Thymus (tissue), 11 donors: ENCODE results near the gene GPR62. TPM values are rescaled to one million over a fixed set of nuclear protein-coding genes. Genes with fewer than 3 reads are reported as not detected.

ENCODE experiments used
- DNase-seq, 9 donors: peaks; one replicate each; pipeline ENCODE4 v3.0.0-alpha.2; 2013; ENCODE audit warnings: low spot score in 9 of 9, low read depth in 6 of 9, missing footprints in 1 of 9
- H3K27ac ChIP-seq, 2 donors: one replicate each; pipeline ENCODE4 v1.5.1; 2013; ENCODE audit warnings: control low read depth in 1 of 2, low read depth in 1 of 2, low read length in 1 of 2, mild to moderate bottlenecking in 1 of 2, moderate library complexity in 1 of 2
- H3K27me3 ChIP-seq, 2 donors: one replicate each; pipeline ENCODE4 v1.5.1; 2013; ENCODE audit warnings: low read length in 1 of 2; ENCODE audit not compliant: control insufficient read depth in 2 of 2, insufficient read depth in 1 of 2
- H3K36me3 ChIP-seq, 2 donors: one replicate each; pipeline ENCODE4 v1.5.1; 2013; ENCODE audit warnings: low read length in 1 of 2, mild to moderate bottlenecking in 1 of 2, moderate library complexity in 1 of 2; ENCODE audit not compliant: control insufficient read depth in 2 of 2, insufficient read depth in 2 of 2
- H3K4me1 ChIP-seq, 2 donors: one replicate each; pipeline ENCODE4 v1.5.1; 2013; ENCODE audit warnings: low read length in 2 of 2; ENCODE audit not compliant: control insufficient read depth in 2 of 2, insufficient read depth in 2 of 2
- H3K4me3 ChIP-seq, 2 donors: one replicate each; pipeline ENCODE4 v1.5.1; 2013; ENCODE audit warnings: low read length in 2 of 2, control low read depth in 1 of 2, mild to moderate bottlenecking in 1 of 2
- H3K9me3 ChIP-seq, 2 donors: one replicate each; pipeline ENCODE4 v1.5.1; 2013; ENCODE audit warnings: low read length in 1 of 2, mild to moderate bottlenecking in 1 of 2; ENCODE audit not compliant: control insufficient read depth in 2 of 2, insufficient read depth in 1 of 2
- WGBS: extraction: QIAGEN DNeasy Blood & Tissue Kit; methylation state at CpG from one replicate; pipeline ENCODE4 v1.1.7; 2013; 5-methylcytosine and 5-hydroxymethylcytosine counted together
- polyA plus RNA-seq: library from polyadenylated mRNA; stranded (reverse); fragments of 200-250 nt; gene quantifications from one replicate; pipeline ENCODE4 v1.2.3, GENCODE V29; 2013
- total RNA-seq: library from RNA; stranded (reverse); fragments of 120-200 nt; gene quantifications from one replicate; pipeline ENCODE4 v1.2.4, GENCODE V29; 2013
- donor health status: healthy.

The GPR62 gene
- total and polyA plus RNA-seq, 2 donors, result 0.02 to 0.05 TPM

DNA sequence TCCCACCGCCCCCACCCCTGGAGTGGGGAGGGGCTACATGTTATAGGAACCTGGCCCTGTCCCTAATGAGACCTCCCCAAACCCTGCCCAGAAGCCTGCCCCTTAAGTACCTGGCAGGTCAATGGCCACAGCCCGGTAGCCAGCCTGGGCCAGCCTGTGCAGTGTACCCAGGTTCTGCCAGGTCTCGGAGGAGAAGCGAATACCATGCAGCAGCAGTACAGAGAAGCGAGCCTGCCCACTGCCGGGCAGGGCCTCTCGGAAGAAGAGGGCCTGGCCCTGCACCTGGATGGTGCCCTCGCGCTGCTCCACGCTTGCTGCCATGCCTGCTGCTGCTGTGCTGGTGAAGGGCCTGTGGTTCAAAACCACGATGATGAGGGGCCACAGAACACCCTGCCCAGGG lies 16.2 kb downstream of the GPR62 start:
- Histone ChIP-seq H3K9me3 (no peaks in the 10 kb centered on the region), H3K4me1 (peaks cover 35 to 68% of the 10 kb centered on the region in 2 donors), H3K36me3 (no peaks in the 10 kb centered on the region), H3K27me3 (peaks cover 11 to 25% of the 10 kb centered on the region in 2 donors), H3K27ac (no peak overlapping the region), H3K4me3 (no peak overlapping the region)
- 93% methylated on average over 11 of the region's 11 CpGs for WGBS
- no peak for DNase-seq

DNA sequence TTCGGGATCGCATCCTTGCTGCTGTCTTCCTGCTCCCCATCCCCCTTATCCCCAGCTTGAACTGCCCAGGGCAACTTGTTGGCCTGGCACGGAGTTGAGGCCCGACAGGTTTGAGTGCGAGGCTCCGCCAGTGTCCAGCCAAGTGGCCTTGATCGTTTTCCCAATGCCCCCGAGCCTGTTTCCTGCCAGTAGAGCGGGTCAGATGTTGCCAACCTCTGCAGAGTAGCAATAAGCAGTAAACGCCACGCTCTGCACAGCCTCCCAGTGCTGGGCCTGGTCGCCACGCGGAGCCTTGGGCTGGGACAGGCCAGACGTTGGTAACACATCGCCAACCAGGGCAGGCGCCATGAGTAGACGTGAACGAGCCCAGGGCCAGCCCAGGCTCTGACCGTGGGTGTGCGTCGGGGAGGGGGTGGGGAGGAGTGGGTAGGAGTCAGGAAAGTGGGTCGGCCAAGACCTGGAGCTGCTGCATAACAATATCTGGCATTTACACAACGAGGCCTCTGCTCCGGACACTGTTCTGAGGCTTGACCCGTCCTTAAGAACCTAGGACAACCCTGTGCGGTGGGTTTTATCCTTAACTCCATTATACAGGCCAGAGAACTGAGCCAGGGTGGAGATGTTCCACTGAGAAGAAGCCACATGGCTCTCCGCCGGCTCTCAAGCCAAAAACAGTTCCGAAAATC lies 19.2 kb downstream of the GPR62 start:
- H3K4me1 ChIP-seq, result peaks cover 16 to 43% of the 10 kb centered on the region in 2 donors
- no peaks in the 10 kb centered on the region for H3K27me3 ChIP-seq
- WGBS, result 34% methylated on average over 30 of the region's 30 CpGs
- DNase-seq, result no peak
- peak overlapping the region; percentile 70 to 85 for H3K27ac ChIP-seq
- H3K36me3 ChIP-seq, result no peaks in the 10 kb centered on the region
- H3K4me3 ChIP-seq, result peak overlapping the region; percentile 80 to 85
- H3K9me3 ChIP-seq, result no peaks in the 10 kb centered on the region

DNA sequence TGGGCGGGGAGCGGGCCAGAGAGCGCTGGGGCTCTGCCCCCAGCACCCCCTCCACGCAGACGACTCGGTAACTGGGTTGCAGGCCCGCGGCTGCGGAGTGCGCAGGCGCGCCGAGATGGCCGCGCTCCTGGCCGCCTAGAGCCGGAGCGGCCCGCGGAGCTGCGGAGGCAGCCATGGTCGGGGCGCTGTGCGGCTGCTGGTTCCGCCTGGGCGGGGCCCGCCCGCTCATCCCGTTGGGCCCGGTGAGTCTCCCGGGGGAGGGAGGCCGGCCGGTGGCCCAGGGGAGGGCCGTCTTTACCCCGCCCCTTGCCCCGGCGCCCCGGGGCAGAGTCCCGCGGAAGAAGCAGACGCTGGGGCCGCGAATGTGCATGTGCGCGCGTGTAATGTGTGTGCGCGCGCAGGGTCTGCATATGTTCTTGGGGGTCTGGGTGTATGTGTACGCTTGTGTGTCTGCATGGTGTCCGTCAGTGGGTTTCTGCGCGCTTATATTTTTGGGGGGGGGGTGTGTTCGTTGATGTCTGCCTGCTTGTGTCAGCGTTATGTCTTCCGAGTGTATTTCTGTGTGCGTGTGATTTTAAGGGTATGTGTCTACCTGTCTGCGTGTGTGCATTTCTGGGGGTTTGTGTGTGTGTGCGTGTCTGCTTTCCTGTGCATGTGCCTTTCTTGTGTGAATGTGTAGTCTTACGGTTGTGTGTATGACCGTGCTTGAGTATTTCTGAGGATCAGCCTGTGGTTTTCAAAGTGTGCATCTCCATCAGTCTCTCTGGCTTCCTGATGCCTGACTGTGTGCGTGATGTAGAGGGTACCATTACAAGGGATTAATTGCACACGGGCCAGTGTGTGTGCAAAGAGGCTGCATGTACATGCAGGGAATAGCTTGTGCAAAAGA lies 20.0 kb downstream of the GPR62 start, which contains the start of gene ABHD14A:
TSS of gene ABHD14A (plus strand) at position 102 of the 889 bp plus-strand sequence. CDS start at position 174, 72 bp downstream.
- Histone ChIP-seq H3K27me3 (no peaks in the 10 kb centered on the region), H3K4me1 (peaks cover 12 to 35% of the 10 kb centered on the region in 2 donors), H3K9me3 (no peaks in the 10 kb centered on the region), H3K4me3 (peak within 1 kb of the TSS; percentile 80 to 85), H3K36me3 (peaks cover 0 to 2% of the 10 kb centered on the region in 2 donors), H3K27ac (peak within 1 kb of the TSS; percentile 70 to 85)
- DNase-seq, result peak in 6 of 9 donors; percentile 49 to 82 (median 63)
- WGBS, result under 1% methylated on average over 63 of the region's 63 CpGs

DNA sequence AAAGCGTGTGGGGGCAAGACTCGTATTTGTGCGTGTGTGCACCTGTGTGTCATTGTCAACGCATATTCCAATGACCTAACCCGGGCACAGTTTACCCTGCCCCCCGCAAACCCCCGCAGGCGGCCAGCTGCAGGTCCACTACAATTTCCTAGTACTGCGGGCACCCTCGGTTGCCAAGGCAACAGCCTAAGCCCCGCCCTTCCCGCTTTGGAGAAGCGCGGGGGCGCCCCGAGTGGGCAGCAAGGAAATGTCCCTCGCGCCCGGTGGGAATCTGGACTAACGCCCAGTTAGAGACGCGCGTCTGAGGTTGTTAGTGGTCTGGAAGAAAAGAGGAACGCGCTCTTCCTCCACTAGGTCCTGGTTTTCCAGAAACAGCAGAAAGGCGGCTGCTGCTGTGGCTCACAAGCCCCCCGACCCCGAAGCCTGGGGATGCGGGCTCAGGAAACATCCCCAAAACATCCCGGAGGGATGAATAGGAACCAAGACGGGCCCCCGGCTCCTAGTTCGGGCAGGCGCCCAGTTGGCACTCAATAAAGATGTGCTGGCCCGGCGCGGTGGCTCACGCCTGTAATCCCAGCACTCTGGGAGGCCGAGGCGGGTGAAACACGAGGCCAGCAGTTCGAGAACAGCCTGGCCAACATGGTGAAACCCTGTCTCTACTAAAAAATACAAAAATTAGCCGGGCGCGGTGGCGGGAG lies 20.8 kb downstream of the GPR62 start:
- Histone ChIP-seq H3K27ac (peak overlapping the region in 1 of 2 donors; percentile 37), H3K36me3 (peaks cover 0 to 5% of the 10 kb centered on the region in 2 donors), H3K4me3 (peak overlapping the region; percentile 80 to 85), H3K4me1 (peaks cover 10 to 29% of the 10 kb centered on the region in 2 donors), H3K9me3 (no peaks in the 10 kb centered on the region), H3K27me3 (no peaks in the 10 kb centered on the region)
- DNase-seq, result peak in 1 of 9 donors; percentile 53
- 53% methylated on average over 46 of the region's 46 CpGs for WGBS

DNA sequence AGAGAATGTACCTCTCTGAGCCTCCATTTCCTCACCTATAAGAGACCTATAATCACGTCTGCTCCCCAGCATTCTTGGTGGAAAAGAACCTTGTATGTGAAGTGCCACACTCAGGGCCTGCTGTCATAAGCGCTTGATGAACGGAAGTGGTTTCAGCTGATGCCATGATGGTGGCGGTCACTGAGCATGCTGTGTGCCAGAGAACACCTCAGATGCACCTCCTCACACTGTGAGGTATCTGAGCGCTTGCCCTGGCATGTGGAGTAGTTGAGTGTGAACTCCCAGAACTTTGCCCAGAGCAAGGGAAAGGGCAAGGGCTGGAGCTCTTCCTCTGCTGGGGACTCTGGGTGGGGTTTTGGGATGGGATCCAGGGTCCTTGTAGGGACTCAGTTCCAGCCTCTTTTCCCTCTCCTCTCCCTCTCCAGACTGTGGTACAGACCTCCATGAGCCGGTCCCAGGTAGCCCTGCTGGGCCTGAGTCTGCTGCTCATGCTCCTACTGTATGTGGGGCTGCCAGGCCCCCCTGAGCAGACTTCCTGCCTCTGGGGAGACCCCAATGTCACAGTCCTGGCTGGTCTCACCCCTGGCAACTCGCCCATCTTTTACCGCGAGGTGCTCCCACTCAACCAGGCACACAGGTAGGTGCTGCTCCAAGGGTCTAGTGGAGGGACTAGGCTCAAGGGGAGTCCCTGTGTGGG lies 22.4 kb downstream of the GPR62 start:
- DNase-seq, result no peak
- 90% methylated on average over 9 of the region's 9 CpGs for WGBS
- Histone ChIP-seq H3K9me3 (no peaks in the 10 kb centered on the region), H3K27me3 (peaks cover 0 to 3% of the 10 kb centered on the region in 2 donors), H3K4me1 (peaks cover 11 to 32% of the 10 kb centered on the region in 2 donors), H3K27ac (peak overlapping the region in 1 of 2 donors; percentile 8), H3K36me3 (peaks cover 0 to 5% of the 10 kb centered on the region in 2 donors), H3K4me3 (no peak overlapping the region)

DNA sequence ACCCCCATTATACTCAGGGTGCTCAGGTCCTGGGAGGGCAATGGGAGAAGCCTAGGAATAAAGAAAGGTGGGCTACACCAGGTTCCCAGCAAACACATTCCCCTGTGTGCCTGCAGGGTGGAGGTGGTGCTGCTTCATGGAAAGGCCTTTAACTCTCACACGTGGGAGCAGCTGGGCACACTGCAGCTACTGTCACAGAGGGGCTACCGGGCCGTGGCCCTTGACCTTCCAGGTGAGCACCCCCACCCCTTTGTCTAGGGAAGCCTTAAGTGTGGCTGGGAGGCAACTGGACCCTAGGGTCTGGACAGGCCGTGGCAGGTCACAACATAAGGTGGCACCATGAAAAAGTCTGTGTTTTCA lies 22.9 kb downstream of the GPR62 start:
- H3K9me3 ChIP-seq, result no peaks in the 10 kb centered on the region
- H3K4me3 ChIP-seq, result no peak overlapping the region
- 97% methylated on average over 4 of the region's 4 CpGs for WGBS
- H3K36me3 ChIP-seq, result peaks cover 0 to 5% of the 10 kb centered on the region in 2 donors
- H3K27ac ChIP-seq, result no peak overlapping the region
- H3K4me1 ChIP-seq, result peaks cover 13 to 37% of the 10 kb centered on the region in 2 donors
- no peak for DNase-seq
- peaks cover 0 to 5% of the 10 kb centered on the region in 2 donors for H3K27me3 ChIP-seq

DNA sequence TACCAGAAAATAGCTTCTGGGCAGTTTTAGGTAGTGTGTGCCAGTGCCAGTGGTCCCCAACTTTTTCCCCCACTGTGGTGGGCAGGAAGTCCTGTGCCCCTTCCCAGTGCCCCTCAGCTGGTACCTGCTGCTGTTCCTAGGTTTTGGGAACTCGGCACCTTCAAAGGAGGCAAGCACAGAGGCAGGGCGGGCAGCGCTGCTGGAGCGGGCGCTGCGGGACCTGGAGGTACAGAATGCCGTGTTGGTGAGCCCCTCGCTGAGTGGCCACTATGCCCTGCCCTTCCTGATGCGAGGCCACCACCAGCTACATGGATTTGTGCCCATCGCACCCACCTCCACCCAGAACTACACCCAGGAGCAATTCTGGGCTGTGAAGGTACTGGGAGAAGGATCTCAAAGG lies 25.1 kb downstream of the GPR62 start:
- no peak for DNase-seq
- WGBS, result 96% methylated on average over 10 of the region's 10 CpGs
- H3K27me3 ChIP-seq, result peaks cover 0 to 8% of the 10 kb centered on the region in 2 donors
- no peak overlapping the region for H3K27ac ChIP-seq
- H3K4me1 ChIP-seq, result peaks cover 9 to 35% of the 10 kb centered on the region in 2 donors
- peaks cover 0 to 5% of the 10 kb centered on the region in 2 donors for H3K36me3 ChIP-seq
- no peak overlapping the region for H3K4me3 ChIP-seq
- H3K9me3 ChIP-seq, result no peaks in the 10 kb centered on the region

DNA sequence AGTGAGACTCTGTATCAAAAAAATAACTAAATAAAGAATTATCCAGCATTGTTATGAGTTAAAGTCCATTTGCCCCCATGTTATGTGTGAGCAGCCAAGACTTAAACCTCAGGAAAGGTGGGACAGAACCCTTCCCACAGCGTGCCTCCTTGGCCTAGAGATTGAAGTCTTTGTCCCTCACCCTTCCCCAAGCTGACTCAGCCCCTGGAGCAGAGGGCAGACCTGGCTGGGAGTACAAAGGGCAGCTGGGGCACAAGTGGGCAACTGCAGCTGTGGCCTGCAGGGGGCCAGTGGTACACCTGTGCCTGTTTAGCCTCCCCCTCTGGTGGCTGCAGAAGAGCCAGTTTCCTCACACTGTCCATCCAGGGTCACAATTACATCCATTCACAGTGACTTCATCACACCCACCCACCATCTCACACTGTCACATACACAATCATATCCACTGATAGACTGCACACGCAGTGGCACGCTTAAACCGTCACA lies 27.2 kb downstream of the GPR62 start:
- WGBS, result 28% methylated on average over 4 of the region's 4 CpGs
- H3K9me3 ChIP-seq, result no peaks in the 10 kb centered on the region
- no peak for DNase-seq
- H3K36me3 ChIP-seq, result peaks cover 0 to 5% of the 10 kb centered on the region in 2 donors
- H3K27ac ChIP-seq, result peak overlapping the region; percentile 9 to 91
- peak overlapping the region; percentile 48 to 62 for H3K4me3 ChIP-seq
- H3K27me3 ChIP-seq, result peaks cover 0 to 8% of the 10 kb centered on the region in 2 donors
- H3K4me1 ChIP-seq, result peaks cover 9 to 25% of the 10 kb centered on the region in 2 donors
